ENCODE results near the gene SNX32. TPM values are rescaled to one million over a fixed set of nuclear protein-coding genes. Genes with fewer than 3 reads are reported as not detected.

The SNX32 gene
- total and polyA plus RNA-seq, 8 donors, result 0.24 to 4.4 (median 2.7) TPM

GRCh38 chr11:65883786-65884715, 50.3 kb downstream of the SNX32 start:
- Histone ChIP-seq H3K4me1 (peaks cover 5 to 45% of the 10 kb centered on the region in 2 donors), H3K9me3 (no peaks in the 10 kb centered on the region), H3K4me3 (no peak overlapping the region), H3K36me3 (peaks cover 0 to 49% of the 10 kb centered on the region in 2 donors), H3K27ac (no peak overlapping the region), H3K27me3 (no peaks in the 10 kb centered on the region)
- intact Hi-C loops (cut with DNase I), result loop anchor here in 1 of 2 donors (10.0 kb wide), 1 partner anchor 101 kb away; no protein-coding TSS in a partner anchor
- no peak for TF ChIP-seq CTCF (IDR thresholded peaks at IDR 0.05)
- DNase-seq (peak in 1 of 4 donors; percentile 57), ATAC-seq (no peak)

DNA sequence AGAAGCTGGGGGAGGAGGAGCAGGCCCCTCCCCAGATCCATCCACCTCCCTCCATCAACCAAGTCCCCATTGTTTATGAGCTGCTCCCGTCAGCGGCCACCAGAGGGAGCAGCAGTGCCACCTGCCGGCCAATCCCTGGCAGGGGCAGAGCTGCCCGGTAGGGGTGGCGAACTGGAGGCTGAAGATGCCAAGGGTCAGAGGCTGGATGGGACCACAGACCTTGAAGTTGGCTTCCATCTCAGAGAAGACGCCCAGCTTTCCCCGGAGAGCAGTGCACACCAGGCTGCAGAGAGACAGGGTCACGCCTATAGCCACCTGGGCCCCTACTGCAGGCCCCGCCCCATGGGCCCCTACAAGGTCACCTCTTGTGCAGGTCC, 50.9 kb downstream of the SNX32 start:
- Histone ChIP-seq H3K36me3 (peaks cover 0 to 49% of the 10 kb centered on the region in 2 donors), H3K9me3 (no peaks in the 10 kb centered on the region), H3K4me3 (no peak overlapping the region), H3K27ac (no peak overlapping the region), H3K4me1 (peaks cover 9 to 48% of the 10 kb centered on the region in 2 donors), H3K27me3 (no peaks in the 10 kb centered on the region)
- peak; percentile 98 to 99 for TF ChIP-seq CTCF (IDR thresholded peaks at IDR 0.05)
- intact Hi-C loops (cut with DNase I), result loop anchor here in 1 of 2 donors (10.0 kb wide), 1 partner anchor 100 kb away; no protein-coding TSS in a partner anchor
- peak; percentile 45 for ATAC-seq
- peak in 3 of 4 donors; percentile 75 to 95 (median 82) for DNase-seq

- Histone ChIP-seq H3K36me3 (peaks cover 0 to 49% of the 10 kb centered on the region in 2 donors), H3K27me3 (no peaks in the 10 kb centered on the region), H3K4me3 (no peak overlapping the region), H3K4me1 (peaks cover 14 to 49% of the 10 kb centered on the region in 2 donors), H3K27ac (no peak overlapping the region), H3K9me3 (no peaks in the 10 kb centered on the region)
- DNase-seq, result peak in 1 of 4 donors; percentile 31
- ATAC-seq, result no peak
- TF ChIP-seq CTCF (IDR thresholded peaks at IDR 0.05), result no peak
- intact Hi-C loops (cut with DNase I), result loop anchor here in 1 of 2 donors (10.0 kb wide), 1 partner anchor 100 kb away; no protein-coding TSS in a partner anchor
Measured at GRCh38 chr11:65885231-65885630, 51.5 kb downstream of the SNX32 start.

DNA sequence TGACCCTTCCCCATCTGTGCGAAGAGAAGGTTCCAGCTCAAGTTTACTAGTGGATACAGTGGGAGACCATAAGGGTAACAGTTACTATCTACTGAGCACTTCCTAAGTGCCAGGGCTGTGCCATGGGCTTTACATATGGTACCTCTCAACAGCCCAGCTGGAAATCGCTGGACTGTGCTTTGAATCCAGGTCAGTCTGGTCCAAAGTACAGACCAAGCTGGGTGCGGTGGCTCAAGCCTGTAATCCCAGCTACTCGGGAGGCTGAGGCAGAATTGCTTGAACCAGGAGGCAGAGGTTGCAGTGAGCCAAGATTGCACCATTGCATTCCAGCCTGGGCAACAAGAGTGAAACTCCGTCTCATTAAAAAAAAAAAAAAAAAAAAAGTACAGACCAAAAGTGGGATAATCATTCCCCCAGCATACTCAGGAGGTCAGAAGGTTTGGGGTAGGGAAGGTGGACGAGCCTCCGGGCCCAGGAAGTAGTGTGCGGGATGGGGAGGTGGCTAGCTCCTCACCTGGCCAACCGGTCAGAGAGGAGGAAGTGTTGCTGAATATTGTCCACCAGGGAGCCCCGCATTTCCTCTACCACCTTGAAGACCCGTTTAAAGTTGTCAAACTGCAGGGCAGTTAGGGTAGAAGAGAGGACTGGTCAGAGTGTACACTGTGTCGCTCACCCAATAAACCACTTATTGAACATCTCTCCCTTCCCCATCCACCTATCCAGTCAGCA, 52.2 kb downstream of the SNX32 start:
- DNase-seq (peak in 1 of 4 donors; percentile 20), ATAC-seq (no peak)
- Histone ChIP-seq H3K9me3 (no peaks in the 10 kb centered on the region), H3K36me3 (peaks cover 0 to 49% of the 10 kb centered on the region in 2 donors), H3K27ac (no peak overlapping the region), H3K27me3 (no peaks in the 10 kb centered on the region), H3K4me1 (peaks cover 14 to 51% of the 10 kb centered on the region in 2 donors), H3K4me3 (no peak overlapping the region)
- intact Hi-C loops (cut with DNase I), result loop anchor here in 1 of 2 donors (10.0 kb wide), 1 partner anchor 99 kb away; no protein-coding TSS in a partner anchor
- no peak for TF ChIP-seq CTCF (IDR thresholded peaks at IDR 0.05)

All from left lung (tissue), 10 donors.